ENCODE measurements around the gene SDSL. TPM values are rescaled to one million over a fixed set of nuclear protein-coding genes. Genes with fewer than 3 reads are reported as not detected.

The SDSL gene
- total and polyA plus RNA-seq, 2 experiments from 2014 or later, result not detected

DNA sequence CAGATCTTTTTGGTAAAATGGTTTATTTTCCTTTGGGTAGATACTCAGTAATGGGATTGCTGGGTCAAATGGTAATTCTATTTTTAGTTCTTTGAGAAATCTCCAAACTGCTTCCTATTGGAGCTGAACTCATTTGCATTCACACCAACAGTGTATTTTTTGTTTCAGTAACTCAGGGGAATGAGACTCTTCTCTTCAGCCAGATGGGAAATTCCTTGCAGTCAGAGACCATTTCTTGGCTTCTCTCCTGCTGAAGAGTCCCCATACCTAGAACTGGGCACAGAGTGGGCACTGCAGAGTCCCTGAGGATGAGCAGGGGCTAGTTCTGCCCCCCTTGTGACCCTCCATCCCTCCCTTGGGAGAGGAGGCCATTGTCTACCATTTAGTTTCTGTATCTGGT is 10.8 kb downstream of the SDSL start (continued):
- TF ChIP-seq, protein P1, sequence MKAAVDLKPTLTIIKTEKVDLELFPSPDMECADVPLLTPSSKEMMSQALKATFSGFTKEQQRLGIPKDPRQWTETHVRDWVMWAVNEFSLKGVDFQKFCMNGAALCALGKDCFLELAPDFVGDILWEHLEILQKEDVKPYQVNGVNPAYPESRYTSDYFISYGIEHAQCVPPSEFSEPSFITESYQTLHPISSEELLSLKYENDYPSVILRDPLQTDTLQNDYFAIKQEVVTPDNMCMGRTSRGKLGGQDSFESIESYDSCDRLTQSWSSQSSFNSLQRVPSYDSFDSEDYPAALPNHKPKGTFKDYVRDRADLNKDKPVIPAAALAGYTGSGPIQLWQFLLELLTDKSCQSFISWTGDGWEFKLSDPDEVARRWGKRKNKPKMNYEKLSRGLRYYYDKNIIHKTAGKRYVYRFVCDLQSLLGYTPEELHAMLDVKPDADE (IDR thresholded peaks at IDR 0.05), result no peak
- no peak for TF ChIP-seq EZH2phosphoT487 (IDR thresholded peaks at IDR 0.05; ENCODE audit: unreplicated experiment)

DNA sequence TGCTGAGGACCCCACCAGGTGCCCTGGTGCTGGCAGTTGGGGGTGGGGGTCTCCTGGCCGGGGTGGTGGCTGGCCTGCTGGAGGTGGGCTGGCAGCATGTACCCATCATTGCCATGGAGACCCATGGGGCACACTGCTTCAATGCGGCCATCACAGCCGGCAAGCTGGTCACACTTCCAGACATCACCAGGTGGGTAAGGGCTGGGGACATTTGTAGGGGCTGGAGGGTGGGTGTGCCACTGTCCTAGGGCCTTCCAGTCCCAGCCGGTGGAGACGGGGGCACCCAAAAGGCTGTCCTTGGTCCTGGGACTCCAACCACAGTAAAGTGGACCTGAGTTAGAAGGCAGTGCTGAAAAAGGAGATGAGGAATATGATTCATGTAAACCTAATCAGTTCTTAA is 13.2 kb downstream of the SDSL start:
- Mint-ChIP-seq H3K4me1 (0 out of 3 replicates have a peak, but pooled peaks cover 3% of the 10 kb centered on the region), H3K9me3 (no peaks in the 10 kb centered on the region; the same call in 2 of the 3 replicates), H3K4me3 (no peak overlapping the region), H3K27me3 (ENCODE audit: insufficient read depth, low read depth, poor library complexity) (peaks cover 6% of the 10 kb centered on the region), H3K36me3 (ENCODE audit: low read depth) (no peaks in the 10 kb centered on the region), H3K27ac (no peak overlapping the region)
- TF ChIP-seq NANOG (IDR thresholded peaks at IDR 0.05; ENCODE audit: borderline replicate concordance) (no peak), CREB1 (CRISPR knock-in tag; IDR thresholded peaks at IDR 0.05; ENCODE audit: low read depth) (no peak), EZH2phosphoT487 (IDR thresholded peaks at IDR 0.05; ENCODE audit: unreplicated experiment) (no peak), STAT1 (IDR thresholded peaks at IDR 0.05; ENCODE audit: unreplicated experiment) (no peak)
- Histone ChIP-seq H3K36me3 (ENCODE audit: insufficient read depth) (no peaks in the 10 kb centered on the region), H3F3A (replicated peaks; ENCODE audit: low read depth) (no peaks in the 10 kb centered on the region), H3K9me2 (ENCODE audit: insufficient read depth) (no peaks in the 10 kb centered on the region), H3K4me3 (no peak overlapping the region), H3K27me3 (ENCODE audit: insufficient read depth) (no peaks in the 10 kb centered on the region), H3K4me2 (no peak overlapping the region), H3K27ac (ENCODE audit: low read depth) (no peak overlapping the region), H4K20me1 (replicated peaks; ENCODE audit: insufficient read depth) (no peaks in the 10 kb centered on the region), H3K4me1 (ENCODE audit: insufficient read depth) (no peaks in the 10 kb centered on the region), H2AFZ (no peak overlapping the region), H3K79me2 (replicated peaks; ENCODE audit: insufficient read depth) (no peaks in the 10 kb centered on the region)
- DNase-seq (ENCODE audit: low spot score) (no peak), ATAC-seq (no peak)

DNA sequence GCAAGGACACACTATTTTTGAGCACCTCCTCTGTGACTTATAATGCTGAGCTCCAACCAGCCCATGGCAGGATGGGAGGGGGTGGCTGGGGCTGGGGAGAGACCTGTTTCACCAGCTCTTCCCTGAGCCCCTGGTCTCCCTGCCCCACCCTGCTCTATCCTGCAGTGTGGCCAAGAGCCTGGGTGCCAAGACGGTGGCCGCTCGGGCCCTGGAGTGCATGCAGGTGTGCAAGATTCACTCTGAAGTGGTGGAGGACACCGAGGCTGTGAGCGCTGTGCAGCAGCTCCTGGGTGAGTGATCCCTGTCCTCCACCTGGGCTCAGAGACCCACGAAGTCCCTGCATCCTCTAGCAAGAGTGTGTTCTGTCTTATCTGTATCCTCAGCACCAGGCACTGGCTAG is 14.4 kb downstream of the SDSL start:
- Mint-ChIP-seq H3K9me3 (no peaks in the 10 kb centered on the region), H3K36me3 (ENCODE audit: low read depth) (no peaks in the 10 kb centered on the region), H3K27ac (no peak overlapping the region), H3K4me1 (0 out of 3 replicates have a peak, but pooled peaks cover 3% of the 10 kb centered on the region), H3K27me3 (ENCODE audit: insufficient read depth, low read depth, poor library complexity) (peaks cover 6% of the 10 kb centered on the region), H3K4me3 (no peak overlapping the region)
- no peaks in the 10 kb centered on the region for H4K20me1 ChIP-seq (replicated peaks; ENCODE audit: insufficient read depth)
- H3K27ac ChIP-seq (ENCODE audit: low read depth), result no peak overlapping the region
- no peak overlapping the region for H3K4me3 ChIP-seq
- H3K4me1 ChIP-seq (ENCODE audit: insufficient read depth), result no peaks in the 10 kb centered on the region
- DNase-seq (ENCODE audit: low spot score), result no peak
- H3F3A ChIP-seq (replicated peaks; ENCODE audit: low read depth), result no peaks in the 10 kb centered on the region
- no peak for TF ChIP-seq ZNF114 (CRISPR knock-in tag; IDR thresholded peaks at IDR 0.05)
- no peak for TF ChIP-seq CREB1 (CRISPR knock-in tag; IDR thresholded peaks at IDR 0.05; ENCODE audit: low read depth)
- TF ChIP-seq ZNF331 (CRISPR knock-in tag; IDR thresholded peaks at IDR 0.05; ENCODE audit: low read depth), result no peak
- TF ChIP-seq, protein P2, sequence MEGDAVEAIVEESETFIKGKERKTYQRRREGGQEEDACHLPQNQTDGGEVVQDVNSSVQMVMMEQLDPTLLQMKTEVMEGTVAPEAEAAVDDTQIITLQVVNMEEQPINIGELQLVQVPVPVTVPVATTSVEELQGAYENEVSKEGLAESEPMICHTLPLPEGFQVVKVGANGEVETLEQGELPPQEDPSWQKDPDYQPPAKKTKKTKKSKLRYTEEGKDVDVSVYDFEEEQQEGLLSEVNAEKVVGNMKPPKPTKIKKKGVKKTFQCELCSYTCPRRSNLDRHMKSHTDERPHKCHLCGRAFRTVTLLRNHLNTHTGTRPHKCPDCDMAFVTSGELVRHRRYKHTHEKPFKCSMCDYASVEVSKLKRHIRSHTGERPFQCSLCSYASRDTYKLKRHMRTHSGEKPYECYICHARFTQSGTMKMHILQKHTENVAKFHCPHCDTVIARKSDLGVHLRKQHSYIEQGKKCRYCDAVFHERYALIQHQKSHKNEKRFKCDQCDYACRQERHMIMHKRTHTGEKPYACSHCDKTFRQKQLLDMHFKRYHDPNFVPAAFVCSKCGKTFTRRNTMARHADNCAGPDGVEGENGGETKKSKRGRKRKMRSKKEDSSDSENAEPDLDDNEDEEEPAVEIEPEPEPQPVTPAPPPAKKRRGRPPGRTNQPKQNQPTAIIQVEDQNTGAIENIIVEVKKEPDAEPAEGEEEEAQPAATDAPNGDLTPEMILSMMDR (conservative IDR thresholded peaks at IDR 0.05; ENCODE audit: low read depth in 2 of 2), result no peak
- TF ChIP-seq EZH2 (IDR thresholded peaks at IDR 0.05; ENCODE audit: low read depth, unreplicated experiment), result no peak
- TF ChIP-seq, protein P3, sequence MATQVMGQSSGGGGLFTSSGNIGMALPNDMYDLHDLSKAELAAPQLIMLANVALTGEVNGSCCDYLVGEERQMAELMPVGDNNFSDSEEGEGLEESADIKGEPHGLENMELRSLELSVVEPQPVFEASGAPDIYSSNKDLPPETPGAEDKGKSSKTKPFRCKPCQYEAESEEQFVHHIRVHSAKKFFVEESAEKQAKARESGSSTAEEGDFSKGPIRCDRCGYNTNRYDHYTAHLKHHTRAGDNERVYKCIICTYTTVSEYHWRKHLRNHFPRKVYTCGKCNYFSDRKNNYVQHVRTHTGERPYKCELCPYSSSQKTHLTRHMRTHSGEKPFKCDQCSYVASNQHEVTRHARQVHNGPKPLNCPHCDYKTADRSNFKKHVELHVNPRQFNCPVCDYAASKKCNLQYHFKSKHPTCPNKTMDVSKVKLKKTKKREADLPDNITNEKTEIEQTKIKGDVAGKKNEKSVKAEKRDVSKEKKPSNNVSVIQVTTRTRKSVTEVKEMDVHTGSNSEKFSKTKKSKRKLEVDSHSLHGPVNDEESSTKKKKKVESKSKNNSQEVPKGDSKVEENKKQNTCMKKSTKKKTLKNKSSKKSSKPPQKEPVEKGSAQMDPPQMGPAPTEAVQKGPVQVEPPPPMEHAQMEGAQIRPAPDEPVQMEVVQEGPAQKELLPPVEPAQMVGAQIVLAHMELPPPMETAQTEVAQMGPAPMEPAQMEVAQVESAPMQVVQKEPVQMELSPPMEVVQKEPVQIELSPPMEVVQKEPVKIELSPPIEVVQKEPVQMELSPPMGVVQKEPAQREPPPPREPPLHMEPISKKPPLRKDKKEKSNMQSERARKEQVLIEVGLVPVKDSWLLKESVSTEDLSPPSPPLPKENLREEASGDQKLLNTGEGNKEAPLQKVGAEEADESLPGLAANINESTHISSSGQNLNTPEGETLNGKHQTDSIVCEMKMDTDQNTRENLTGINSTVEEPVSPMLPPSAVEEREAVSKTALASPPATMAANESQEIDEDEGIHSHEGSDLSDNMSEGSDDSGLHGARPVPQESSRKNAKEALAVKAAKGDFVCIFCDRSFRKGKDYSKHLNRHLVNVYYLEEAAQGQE (IDR thresholded peaks at IDR 0.05; ENCODE audit: unreplicated experiment), result no peak
- no peak for TF ChIP-seq JUNB (IDR thresholded peaks at IDR 0.05; ENCODE audit: unreplicated experiment)
- no peak for TF ChIP-seq NANOG (IDR thresholded peaks at IDR 0.05; ENCODE audit: borderline replicate concordance)
- no peak for TF ChIP-seq EZH2phosphoT487 (IDR thresholded peaks at IDR 0.05; ENCODE audit: unreplicated experiment)
- TF ChIP-seq, protein P1 (IDR thresholded peaks at IDR 0.05), result no peak
- H3K4me2 ChIP-seq, result no peak overlapping the region
- H3K79me2 ChIP-seq (replicated peaks; ENCODE audit: insufficient read depth), result no peaks in the 10 kb centered on the region
- ATAC-seq, result no peak
- no peaks in the 10 kb centered on the region for H3K9me2 ChIP-seq (ENCODE audit: insufficient read depth)
- no peak overlapping the region for H2AFZ ChIP-seq
- H3K27me3 ChIP-seq (ENCODE audit: insufficient read depth), result no peaks in the 10 kb centered on the region
- no peaks in the 10 kb centered on the region for H3K36me3 ChIP-seq (ENCODE audit: insufficient read depth)

Data from GM23338 (cell line).